KMS-11 (cell line): ENCODE results near the gene MST1.

Source experiments
- H2AFZ ChIP-seq: fragments of 200-600 bp; sonication (generic); 2 replicates; pipeline ENCODE4 v1.6.1; 2016; ENCODE audit warnings: antibody characterized with exemption, mixed run types, low read depth
- H3K27ac ChIP-seq: fragments of 200-600 bp; sonication (generic); 2 replicates; pipeline ENCODE4 v1.6.1; 2016; ENCODE audit warnings: mild to moderate bottlenecking, mixed run types
- H3K27me3 ChIP-seq: fragments of 200-600 bp; sonication (generic); 2 replicates; pipeline ENCODE4 v1.6.1; 2017; ENCODE audit warnings: mild to moderate bottlenecking, low read depth, mixed run types, moderate library complexity; ENCODE audit not compliant: insufficient read depth
- H3K36me3 ChIP-seq: fragments of 200-600 bp; sonication (generic); 2 replicates; pipeline ENCODE4 v1.6.1; 2017; ENCODE audit warnings: mild to moderate bottlenecking, mixed run types; ENCODE audit not compliant: insufficient read depth
- H3K4me1 ChIP-seq: fragments of 200-600 bp; sonication (generic); 2 replicates; pipeline ENCODE4 v1.6.1; 2016; ENCODE audit warnings: mild to moderate bottlenecking, low read depth, mixed run types; ENCODE audit not compliant: poor library complexity, severe bottlenecking
- H3K4me2 ChIP-seq: fragments of 200-600 bp; sonication (generic); 2 replicates; pipeline ENCODE4 v1.7.0; 2016; ENCODE audit warnings: mild to moderate bottlenecking, mixed run types
- H3K4me3 ChIP-seq: fragments of 200-600 bp; sonication (generic); IDR thresholded peaks from 2 replicates; pipeline ENCODE4 v1.6.1; 2017; ENCODE audit warnings: low read depth, low read length, mixed read lengths; ENCODE audit not compliant: insufficient read depth
- H3K79me2 ChIP-seq: fragments of 200-600 bp; sonication (generic); 2 replicates; pipeline ENCODE4 v1.6.1; 2016; ENCODE audit warnings: low read depth, mixed run types; ENCODE audit not compliant: insufficient read depth
- H3K9ac ChIP-seq: fragments of 200-600 bp; sonication (generic); 2 replicates; pipeline ENCODE4 v1.6.1; 2016; ENCODE audit warnings: mild to moderate bottlenecking, mixed run types
- H4K20me1 ChIP-seq: fragments of 200-600 bp; sonication (generic); 2 replicates; pipeline ENCODE4 v1.6.1; 2016; ENCODE audit warnings: mild to moderate bottlenecking, mixed run types; ENCODE audit not compliant: insufficient read depth
- TF ChIP-seq, protein P1 (sequence below): fragments of 200-600 bp; sonication (generic); conservative IDR thresholded peaks from 2 replicates; pipeline ENCODE4 v1.6.1; 2017; ENCODE audit warnings: low read depth, mild to moderate bottlenecking, antibody characterized with exemption, low read length, moderate library complexity, mixed read lengths

MST1 gene

DNA sequence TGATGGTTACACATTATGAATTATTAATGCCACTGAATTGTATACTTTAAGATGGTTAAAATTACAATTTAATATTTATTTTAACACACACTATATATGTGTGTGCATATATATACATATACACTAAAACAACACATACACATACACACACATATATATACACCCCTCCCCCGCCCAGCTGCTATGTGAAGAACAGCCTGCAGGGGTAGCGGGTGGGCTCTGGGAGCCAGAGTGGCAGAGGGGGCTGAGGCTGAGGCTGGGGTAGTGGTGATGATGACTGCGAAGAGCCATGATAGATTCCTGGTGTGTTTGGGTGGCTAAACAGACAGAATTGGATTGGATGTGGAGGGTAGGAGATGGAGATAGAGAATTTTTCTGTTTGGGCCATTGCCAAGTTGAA lies 54.5 kb downstream of the MST1 start:
- H3K4me3 ChIP-seq = no peak overlapping the region
- TF ChIP-seq, protein P1, sequence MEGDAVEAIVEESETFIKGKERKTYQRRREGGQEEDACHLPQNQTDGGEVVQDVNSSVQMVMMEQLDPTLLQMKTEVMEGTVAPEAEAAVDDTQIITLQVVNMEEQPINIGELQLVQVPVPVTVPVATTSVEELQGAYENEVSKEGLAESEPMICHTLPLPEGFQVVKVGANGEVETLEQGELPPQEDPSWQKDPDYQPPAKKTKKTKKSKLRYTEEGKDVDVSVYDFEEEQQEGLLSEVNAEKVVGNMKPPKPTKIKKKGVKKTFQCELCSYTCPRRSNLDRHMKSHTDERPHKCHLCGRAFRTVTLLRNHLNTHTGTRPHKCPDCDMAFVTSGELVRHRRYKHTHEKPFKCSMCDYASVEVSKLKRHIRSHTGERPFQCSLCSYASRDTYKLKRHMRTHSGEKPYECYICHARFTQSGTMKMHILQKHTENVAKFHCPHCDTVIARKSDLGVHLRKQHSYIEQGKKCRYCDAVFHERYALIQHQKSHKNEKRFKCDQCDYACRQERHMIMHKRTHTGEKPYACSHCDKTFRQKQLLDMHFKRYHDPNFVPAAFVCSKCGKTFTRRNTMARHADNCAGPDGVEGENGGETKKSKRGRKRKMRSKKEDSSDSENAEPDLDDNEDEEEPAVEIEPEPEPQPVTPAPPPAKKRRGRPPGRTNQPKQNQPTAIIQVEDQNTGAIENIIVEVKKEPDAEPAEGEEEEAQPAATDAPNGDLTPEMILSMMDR = no peak
- H3K4me2 ChIP-seq = no peak overlapping the region
- no peaks in the 10 kb centered on the region for H3K36me3 ChIP-seq
- H3K27ac ChIP-seq = no peak overlapping the region
- H3K9ac ChIP-seq = no peak overlapping the region
- no peak overlapping the region for H2AFZ ChIP-seq
- H4K20me1 ChIP-seq = no peaks in the 10 kb centered on the region
- H3K79me2 ChIP-seq = no peaks in the 10 kb centered on the region
- H3K4me1 ChIP-seq = no peaks in the 10 kb centered on the region
- H3K27me3 ChIP-seq = no peaks in the 10 kb centered on the region
